HepG2 (cell line): ENCODE results near the gene TTC31. TPM values are rescaled to one million over a fixed set of nuclear protein-coding genes. Genes with fewer than 3 reads are reported as not detected.
A peak's percentile ranks its signal among the peaks of the same experiment; 100 is the strongest.

Experiments
- FOXK1 ChIP-seq: sonication (generic); formaldehyde crosslinking; IDR thresholded peaks from 2 replicates; pipeline ENCODE4 v1.4.0; 2020; ENCODE audit warnings: low read depth, missing genetic modification reagents, borderline replicate concordance
- GATAD2A ChIP-seq: IDR thresholded peaks from 2 replicates; pipeline ENCODE4 v1.6.1; 2016
- KLF9 ChIP-seq: IDR thresholded peaks from 2 replicates; pipeline ENCODE4 v1.6.1; 2016; ENCODE audit warnings: low read depth
- MEIS1 ChIP-seq: sonication (generic); formaldehyde crosslinking; IDR thresholded peaks from 2 replicates; pipeline ENCODE4 v1.9.0; 2021; ENCODE audit warnings: mild to moderate bottlenecking, missing genetic modification reagents, moderate library complexity, borderline replicate concordance
- PAX8 ChIP-seq: sonication (generic); formaldehyde crosslinking; IDR thresholded peaks from 2 replicates; pipeline ENCODE4 v1.8.0; 2022; ENCODE audit warnings: mild to moderate bottlenecking, missing genetic modification reagents, borderline replicate concordance
- RBM39 ChIP-seq: fragments of 200-400 bp; formaldehyde crosslinking; IDR thresholded peaks from one replicate; pipeline ENCODE4 v1.6.1; 2018; ENCODE audit warnings: antibody characterized with exemption, mild to moderate bottlenecking, low read depth, low read length; ENCODE audit not compliant: poor library complexity, severe bottlenecking
- RFX5 ChIP-seq: IDR thresholded peaks from 2 replicates; pipeline ENCODE4 v1.6.1; 2011; ENCODE audit warnings: low read depth, low read length, improper control_type of control experiment
- SOX6 ChIP-seq, 2 experiments: fragments of 450-650 bp in 1 of 2; sonication (generic) in 1 of 2; formaldehyde crosslinking in 1 of 2; IDR thresholded peaks; 2 replicates each; pipeline versions ENCODE4 v1.4.0 to v1.6.1; 2017 to 2020; ENCODE audit warnings: antibody characterized with exemption in 1 of 2, mild to moderate bottlenecking in 1 of 2, missing genetic modification reagents in 1 of 2
- ZBTB38 ChIP-seq: sonication (generic); formaldehyde crosslinking; IDR thresholded peaks from 2 replicates; pipeline ENCODE4 v1.5.1; 2020; ENCODE audit warnings: mild to moderate bottlenecking, missing genetic modification reagents
- ZFP37 ChIP-seq: sonication (generic); formaldehyde crosslinking; IDR thresholded peaks from 2 replicates; pipeline ENCODE4 v1.4.0; 2020; ENCODE audit warnings: missing genetic modification reagents, borderline replicate concordance
- ZNF574 ChIP-seq: sonication (generic); formaldehyde crosslinking; IDR thresholded peaks from 2 replicates; pipeline ENCODE4 v1.4.0; 2020; ENCODE audit warnings: missing genetic modification reagents
- ZNF629 ChIP-seq: sonication (generic); formaldehyde crosslinking; conservative IDR thresholded peaks from 2 replicates; pipeline ENCODE4 v1.5.0; 2020; ENCODE audit warnings: missing genetic modification reagents
- ZNF788 ChIP-seq: sonication (generic); formaldehyde crosslinking; IDR thresholded peaks from 2 replicates; pipeline ENCODE4 v1.5.0; 2020; ENCODE audit warnings: mild to moderate bottlenecking, missing genetic modification reagents, borderline replicate concordance
- ZSCAN31 ChIP-seq: sonication (generic); formaldehyde crosslinking; IDR thresholded peaks from 2 replicates; pipeline ENCODE4 v1.5.0; 2020; ENCODE audit warnings: low read depth, mild to moderate bottlenecking, missing genetic modification reagents
- polyA plus RNA-seq, 8 experiments: library from polyadenylated mRNA; depleted of rRNA in 3 of 8; stranded (reverse) in 7 of 8; unstranded in 1 of 8; fragments of >200 nt; fragmentation: Illumina TruSeq in 4 of 8; extraction: Trizol in 4 of 8; gene quantifications; 2 replicates each; pipeline versions ENCODE4 v1.2.1 to v1.2.3, GENCODE V29; 2011 to 2016; ENCODE audit warnings: low read depth in 4 of 8, missing spikeins in 1 of 8, mixed read lengths in 1 of 8; ENCODE audit not compliant: insufficient read depth in 1 of 8
- total RNA-seq, 5 experiments: library from RNA; depleted of rRNA; stranded (reverse); fragments of >200 nt; fragmentation: Illumina TruSeq; extraction: Trizol; gene quantifications; 2 replicates each; pipeline ENCODE4 v1.2.3, GENCODE V29; 2016; ENCODE audit warnings: low read depth in 1 of 5
- TF ChIP-seq, protein P1 (sequence below): sonication (generic); formaldehyde crosslinking; IDR thresholded peaks from 2 replicates; pipeline ENCODE4 v1.8.1; 2023; ENCODE audit warnings: missing genetic modification reagents, mild to moderate bottlenecking, borderline replicate concordance
- TF ChIP-seq, protein P2 (sequence below): sonication (generic); formaldehyde crosslinking; IDR thresholded peaks from 2 replicates; pipeline ENCODE4 v1.4.0; 2020; ENCODE audit warnings: missing genetic modification reagents
- TF ChIP-seq, protein P3 (sequence below): sonication (generic); formaldehyde crosslinking; IDR thresholded peaks from 2 replicates; pipeline ENCODE4 v1.4.0; 2020; ENCODE audit warnings: missing genetic modification reagents

The TTC31 gene
- total and polyA plus RNA-seq, 2 of the 13 experiments (the other 11 are each of a cell fraction or from before 2014, with no cell fraction given) = 28.3 to 39.5 TPM

- TF ChIP-seq FOXK1 (CRISPR knock-in tag) (peak; percentile 80), ZSCAN31 (peak; percentile 37; the same call in 1 of the 2 replicates), ZBTB38 (CRISPR knock-in tag) (0 out of 2 replicates have a peak, but pooled peaks have one; percentile 16), KLF9 (no peak), MEIS1 (0 out of 2 replicates have a peak, but pooled peaks have one; percentile 12), ZNF629 (CRISPR knock-in tag) (no peak), ZNF788 (CRISPR knock-in tag) (peak; percentile 70; the same call in 1 of the 2 replicates), RFX5 (peak; percentile 91), GATAD2A (CRISPR knock-in tag) (0 out of 2 replicates have a peak, but pooled peaks have one; percentile 2), ZNF574 (CRISPR knock-in tag) (peak; percentile 49), RBM39 (peak; percentile 13), SOX6 (IDR thresholded peaks at IDR 0.05) (no peak), SOX6 (CRISPR knock-in tag; IDR thresholded peaks at IDR 0.05) (no peak; the same call in 1 of the 2 replicates), ZFP37 (0 out of 2 replicates have a peak, but pooled peaks have one; percentile 47), PAX8 (CRISPR knock-in tag) (no peak; the same call in 1 of the 2 replicates)
- TF ChIP-seq, protein P1, sequence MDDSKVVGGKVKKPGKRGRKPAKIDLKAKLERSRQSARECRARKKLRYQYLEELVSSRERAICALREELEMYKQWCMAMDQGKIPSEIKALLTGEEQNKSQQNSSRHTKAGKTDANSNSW = peak; percentile 86; the same call in 1 of the 2 replicates
- TF ChIP-seq, protein P2, sequence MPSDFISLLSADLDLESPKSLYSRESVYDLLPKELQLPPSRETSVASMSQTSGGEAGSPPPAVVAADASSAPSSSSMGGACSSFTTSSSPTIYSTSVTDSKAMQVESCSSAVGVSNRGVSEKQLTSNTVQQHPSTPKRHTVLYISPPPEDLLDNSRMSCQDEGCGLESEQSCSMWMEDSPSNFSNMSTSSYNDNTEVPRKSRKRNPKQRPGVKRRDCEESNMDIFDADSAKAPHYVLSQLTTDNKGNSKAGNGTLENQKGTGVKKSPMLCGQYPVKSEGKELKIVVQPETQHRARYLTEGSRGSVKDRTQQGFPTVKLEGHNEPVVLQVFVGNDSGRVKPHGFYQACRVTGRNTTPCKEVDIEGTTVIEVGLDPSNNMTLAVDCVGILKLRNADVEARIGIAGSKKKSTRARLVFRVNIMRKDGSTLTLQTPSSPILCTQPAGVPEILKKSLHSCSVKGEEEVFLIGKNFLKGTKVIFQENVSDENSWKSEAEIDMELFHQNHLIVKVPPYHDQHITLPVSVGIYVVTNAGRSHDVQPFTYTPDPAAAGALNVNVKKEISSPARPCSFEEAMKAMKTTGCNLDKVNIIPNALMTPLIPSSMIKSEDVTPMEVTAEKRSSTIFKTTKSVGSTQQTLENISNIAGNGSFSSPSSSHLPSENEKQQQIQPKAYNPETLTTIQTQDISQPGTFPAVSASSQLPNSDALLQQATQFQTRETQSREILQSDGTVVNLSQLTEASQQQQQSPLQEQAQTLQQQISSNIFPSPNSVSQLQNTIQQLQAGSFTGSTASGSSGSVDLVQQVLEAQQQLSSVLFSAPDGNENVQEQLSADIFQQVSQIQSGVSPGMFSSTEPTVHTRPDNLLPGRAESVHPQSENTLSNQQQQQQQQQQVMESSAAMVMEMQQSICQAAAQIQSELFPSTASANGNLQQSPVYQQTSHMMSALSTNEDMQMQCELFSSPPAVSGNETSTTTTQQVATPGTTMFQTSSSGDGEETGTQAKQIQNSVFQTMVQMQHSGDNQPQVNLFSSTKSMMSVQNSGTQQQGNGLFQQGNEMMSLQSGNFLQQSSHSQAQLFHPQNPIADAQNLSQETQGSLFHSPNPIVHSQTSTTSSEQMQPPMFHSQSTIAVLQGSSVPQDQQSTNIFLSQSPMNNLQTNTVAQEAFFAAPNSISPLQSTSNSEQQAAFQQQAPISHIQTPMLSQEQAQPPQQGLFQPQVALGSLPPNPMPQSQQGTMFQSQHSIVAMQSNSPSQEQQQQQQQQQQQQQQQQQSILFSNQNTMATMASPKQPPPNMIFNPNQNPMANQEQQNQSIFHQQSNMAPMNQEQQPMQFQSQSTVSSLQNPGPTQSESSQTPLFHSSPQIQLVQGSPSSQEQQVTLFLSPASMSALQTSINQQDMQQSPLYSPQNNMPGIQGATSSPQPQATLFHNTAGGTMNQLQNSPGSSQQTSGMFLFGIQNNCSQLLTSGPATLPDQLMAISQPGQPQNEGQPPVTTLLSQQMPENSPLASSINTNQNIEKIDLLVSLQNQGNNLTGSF (CRISPR knock-in tag) = peak; percentile 23; the same call in 1 of the 2 replicates
- TF ChIP-seq, protein P3, sequence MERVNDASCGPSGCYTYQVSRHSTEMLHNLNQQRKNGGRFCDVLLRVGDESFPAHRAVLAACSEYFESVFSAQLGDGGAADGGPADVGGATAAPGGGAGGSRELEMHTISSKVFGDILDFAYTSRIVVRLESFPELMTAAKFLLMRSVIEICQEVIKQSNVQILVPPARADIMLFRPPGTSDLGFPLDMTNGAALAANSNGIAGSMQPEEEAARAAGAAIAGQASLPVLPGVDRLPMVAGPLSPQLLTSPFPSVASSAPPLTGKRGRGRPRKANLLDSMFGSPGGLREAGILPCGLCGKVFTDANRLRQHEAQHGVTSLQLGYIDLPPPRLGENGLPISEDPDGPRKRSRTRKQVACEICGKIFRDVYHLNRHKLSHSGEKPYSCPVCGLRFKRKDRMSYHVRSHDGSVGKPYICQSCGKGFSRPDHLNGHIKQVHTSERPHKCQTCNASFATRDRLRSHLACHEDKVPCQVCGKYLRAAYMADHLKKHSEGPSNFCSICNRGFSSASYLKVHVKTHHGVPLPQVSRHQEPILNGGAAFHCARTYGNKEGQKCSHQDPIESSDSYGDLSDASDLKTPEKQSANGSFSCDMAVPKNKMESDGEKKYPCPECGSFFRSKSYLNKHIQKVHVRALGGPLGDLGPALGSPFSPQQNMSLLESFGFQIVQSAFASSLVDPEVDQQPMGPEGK (CRISPR knock-in tag) = 0 out of 2 replicates have a peak, but pooled peaks have one; percentile 5
These were observed 24.5 kb upstream of the TTC31 start, which contains the start of gene WBP1 (continued) for GRCh38 chr2:74458132-74458937.
